ENCODE results near the gene CAVIN3. TPM values are rescaled to one million over a fixed set of nuclear protein-coding genes. Genes with fewer than 3 reads are reported as not detected.
A peak's percentile ranks its signal among the peaks of the same experiment; 100 is the strongest.

The CAVIN3 gene
- total and polyA plus RNA-seq, 2 donors (not counting 3 experiments of a cell fraction or from before 2014, with no cell fraction given): 153 to 241 TPM

DNA sequence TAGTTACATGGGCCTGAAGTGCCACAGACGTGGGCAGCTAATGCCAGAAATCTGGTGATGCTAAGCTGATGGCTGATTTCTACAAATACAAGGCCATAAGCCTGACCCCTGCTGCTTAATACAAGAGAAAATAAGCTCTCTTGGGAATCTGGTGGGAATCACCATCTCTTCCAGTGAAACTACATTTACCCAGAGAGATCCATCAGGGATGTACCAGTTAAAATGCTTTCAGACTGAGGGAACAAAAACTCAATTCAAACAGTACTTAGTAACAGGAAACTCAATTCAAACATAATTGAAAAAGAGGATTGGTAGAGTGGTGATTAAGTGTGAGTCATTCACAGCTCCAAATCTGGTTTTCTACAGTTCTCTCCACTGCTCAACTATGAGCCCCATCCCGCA lies 1.7 kb upstream of the CAVIN3 start:
- TF ChIP-seq GATA2 (IDR thresholded peaks at IDR 0.05; ENCODE audit: insufficient read depth, insufficient read length, low read depth, low read length): no peak
- TF ChIP-seq MYC (IDR thresholded peaks at IDR 0.05; ENCODE audit: low read depth, low read length): no peak
- peak; percentile 65 for TF ChIP-seq POLR2A (IDR thresholded peaks at IDR 0.05; ENCODE audit: low read depth, low read length)
- TF ChIP-seq POLR2AphosphoS5 (IDR thresholded peaks at IDR 0.05; ENCODE audit: insufficient read depth, low read depth, low read length): peak; percentile 26
- TF ChIP-seq FOS (IDR thresholded peaks at IDR 0.05; ENCODE audit: borderline replicate concordance, insufficient read depth, low read length): peak; percentile 91
- TF ChIP-seq EZH2 (IDR thresholded peaks at IDR 0.05; ENCODE audit: borderline replicate concordance, low read depth, low read length, severe bottlenecking): no peak
- peak; percentile 81 for TF ChIP-seq JUN (IDR thresholded peaks at IDR 0.05; ENCODE audit: borderline replicate concordance, insufficient read depth, insufficient read length, low read depth)
- Histone ChIP-seq H2AFZ (ENCODE audit: low read depth, low read length) (no peak overlapping the region), H3K79me2 (ENCODE audit: control insufficient read depth, insufficient read depth, low read length) (peaks cover 12% of the 10 kb centered on the region), H3K27me3 (ENCODE audit: control insufficient read depth in 2 of 2, insufficient read depth in 2 of 2, low read length in 2 of 2) (no peaks in the 10 kb centered on the region), H3K27ac (ENCODE audit: insufficient read depth, low read depth, low read length) (peak overlapping the region; percentile 83), H4K20me1 (replicated peaks; ENCODE audit: control insufficient read depth, extremely low read depth, insufficient read depth, low read length) (no peaks in the 10 kb centered on the region), H3K4me1 (ENCODE audit: control insufficient read depth, extremely low read depth, insufficient read depth, low read length) (peaks cover 48% of the 10 kb centered on the region), H3K9me1 (replicated peaks; ENCODE audit: control insufficient read depth, extremely low read depth, insufficient read depth, low read length) (no peaks in the 10 kb centered on the region), H3K36me3 (ENCODE audit: control insufficient read depth in 2 of 2, extremely low read depth in 1 of 2, insufficient read depth in 2 of 2, low read length in 2 of 2) (no peaks in the 10 kb centered on the region), H3K9me3 (replicated peaks; ENCODE audit: control insufficient read depth, insufficient read depth, low read length) (no peaks in the 10 kb centered on the region), H3K9ac (replicated peaks; ENCODE audit: extremely low read depth, insufficient read depth, low read length) (peak overlapping the region; percentile 22), H3K4me2 (ENCODE audit: insufficient read depth, low read length) (peak overlapping the region; percentile 35), H3K4me3 (replicated peaks in 1 of 3; ENCODE audit: insufficient read depth in 1 of 3, low read depth in 1 of 3, low read length in 3 of 3) (no peak overlapping the region)
- dilution Hi-C loops (cut with MboI; ENCODE audit: extremely low pct_ligation_motif_present, low sequenced_read_pairs): no loop called here
- ChIA-PET CTCF (interaction anchor here (0.7 to 3.6 kb wide), 11 partner anchors 11 to 121 kb away, joined by 3 to 21 read pairs (median 5); no protein-coding TSS in a partner anchor), POLR2A (interaction anchor here (0.6 kb wide), 1 partner anchor 55 kb away, joined by 4 read pairs; no protein-coding TSS in a partner anchor)
- FAIRE-seq: peak; percentile 87
- peak; percentile 68 for DNase-seq (ENCODE audit: low read depth, low spot score)
- intact Hi-C loops (cut with micrococcal nuclease): loop anchor here (2.0 to 10.0 kb wide), 4 partner anchors 283 to 1283 kb away; partner anchors contain the start of genes TRIM22 and TRIM5
- BruUV-seq (replicated peaks): no TSS peak

GRCh38 chr11:6321356-6321755 lies 1.1 kb upstream of the CAVIN3 start:
- intact Hi-C loops (cut with micrococcal nuclease): loop anchor here (5.0 to 10.0 kb wide), 3 partner anchors 376 to 1283 kb away; partner anchors contain the start of genes TRIM22 and TRIM5
- Histone ChIP-seq H2AFZ (ENCODE audit: low read depth, low read length) (peak overlapping the region; percentile 20), H3K27ac (ENCODE audit: insufficient read depth, low read depth, low read length) (peak overlapping the region; percentile 83), H3K36me3 (ENCODE audit: control insufficient read depth in 2 of 2, extremely low read depth in 1 of 2, insufficient read depth in 2 of 2, low read length in 2 of 2) (no peaks in the 10 kb centered on the region), H3K27me3 (ENCODE audit: control insufficient read depth in 2 of 2, insufficient read depth in 2 of 2, low read length in 2 of 2) (no peaks in the 10 kb centered on the region), H3K9me1 (replicated peaks; ENCODE audit: control insufficient read depth, extremely low read depth, insufficient read depth, low read length) (no peaks in the 10 kb centered on the region), H3K4me2 (ENCODE audit: insufficient read depth, low read length) (peak overlapping the region; percentile 92), H4K20me1 (replicated peaks; ENCODE audit: control insufficient read depth, extremely low read depth, insufficient read depth, low read length) (no peaks in the 10 kb centered on the region), H3K9ac (replicated peaks; ENCODE audit: extremely low read depth, insufficient read depth, low read length) (peak overlapping the region; percentile 81), H3K9me3 (replicated peaks; ENCODE audit: control insufficient read depth, insufficient read depth, low read length) (no peaks in the 10 kb centered on the region), H3K4me3 (replicated peaks in 1 of 3; ENCODE audit: insufficient read depth in 1 of 3, low read depth in 1 of 3, low read length in 3 of 3) (no peak overlapping the region), H3K79me2 (ENCODE audit: control insufficient read depth, insufficient read depth, low read length) (peaks cover 12% of the 10 kb centered on the region), H3K4me1 (ENCODE audit: control insufficient read depth, extremely low read depth, insufficient read depth, low read length) (peaks cover 42% of the 10 kb centered on the region)
- BruUV-seq (replicated peaks): TSS peak; percentile 45
- CTCF ChIA-PET: interaction anchor here (0.8 to 3.6 kb wide), 5 partner anchors 12 to 42 kb away, joined by 4 to 21 read pairs (median 5); no protein-coding TSS in a partner anchor
- dilution Hi-C loops (cut with MboI; ENCODE audit: extremely low pct_ligation_motif_present, low sequenced_read_pairs): no loop called here
- DNase-seq (ENCODE audit: low read depth, low spot score) (no peak), FAIRE-seq (no peak)
- POLR2A ChIA-PET: interaction anchor here (0.6 kb wide), 1 partner anchor 56 kb away, joined by 4 read pairs; no protein-coding TSS in a partner anchor
- TF ChIP-seq POLR2AphosphoS5 (IDR thresholded peaks at IDR 0.05; ENCODE audit: insufficient read depth, low read depth, low read length): no peak
- no peak for TF ChIP-seq EZH2 (IDR thresholded peaks at IDR 0.05; ENCODE audit: borderline replicate concordance, low read depth, low read length, severe bottlenecking)
- TF ChIP-seq FOS (IDR thresholded peaks at IDR 0.05; ENCODE audit: borderline replicate concordance, insufficient read depth, low read length): no peak
- TF ChIP-seq, protein P1, sequence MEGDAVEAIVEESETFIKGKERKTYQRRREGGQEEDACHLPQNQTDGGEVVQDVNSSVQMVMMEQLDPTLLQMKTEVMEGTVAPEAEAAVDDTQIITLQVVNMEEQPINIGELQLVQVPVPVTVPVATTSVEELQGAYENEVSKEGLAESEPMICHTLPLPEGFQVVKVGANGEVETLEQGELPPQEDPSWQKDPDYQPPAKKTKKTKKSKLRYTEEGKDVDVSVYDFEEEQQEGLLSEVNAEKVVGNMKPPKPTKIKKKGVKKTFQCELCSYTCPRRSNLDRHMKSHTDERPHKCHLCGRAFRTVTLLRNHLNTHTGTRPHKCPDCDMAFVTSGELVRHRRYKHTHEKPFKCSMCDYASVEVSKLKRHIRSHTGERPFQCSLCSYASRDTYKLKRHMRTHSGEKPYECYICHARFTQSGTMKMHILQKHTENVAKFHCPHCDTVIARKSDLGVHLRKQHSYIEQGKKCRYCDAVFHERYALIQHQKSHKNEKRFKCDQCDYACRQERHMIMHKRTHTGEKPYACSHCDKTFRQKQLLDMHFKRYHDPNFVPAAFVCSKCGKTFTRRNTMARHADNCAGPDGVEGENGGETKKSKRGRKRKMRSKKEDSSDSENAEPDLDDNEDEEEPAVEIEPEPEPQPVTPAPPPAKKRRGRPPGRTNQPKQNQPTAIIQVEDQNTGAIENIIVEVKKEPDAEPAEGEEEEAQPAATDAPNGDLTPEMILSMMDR (IDR thresholded peaks at IDR 0.05; ENCODE audit: extremely low read depth in 1 of 2, insufficient read depth in 1 of 2, low read depth in 1 of 2, low read length in 2 of 2): no peak
- no peak for TF ChIP-seq JUN (IDR thresholded peaks at IDR 0.05; ENCODE audit: borderline replicate concordance, insufficient read depth, insufficient read length, low read depth)
- TF ChIP-seq, protein P2, sequence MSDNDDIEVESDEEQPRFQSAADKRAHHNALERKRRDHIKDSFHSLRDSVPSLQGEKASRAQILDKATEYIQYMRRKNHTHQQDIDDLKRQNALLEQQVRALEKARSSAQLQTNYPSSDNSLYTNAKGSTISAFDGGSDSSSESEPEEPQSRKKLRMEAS (IDR thresholded peaks at IDR 0.05; ENCODE audit: insufficient read depth, insufficient read length): no peak
- no peak for TF ChIP-seq POLR2A (IDR thresholded peaks at IDR 0.05; ENCODE audit: low read depth, low read length)
- TF ChIP-seq MYC (IDR thresholded peaks at IDR 0.05; ENCODE audit: low read depth, low read length): no peak
- TF ChIP-seq GATA2 (IDR thresholded peaks at IDR 0.05; ENCODE audit: insufficient read depth, insufficient read length, low read depth, low read length): no peak
